GM13976 (cell line): Measurements from ENCODE around the gene CXADR.

Source experiments
- DNase-seq: peaks from one replicate; pipeline ENCODE4 v3.0.0; 2012; ENCODE audit warnings: low spot score
- in situ Hi-C: fragments of 300-500 bp; cut with MboI; formaldehyde crosslinking; loops from one replicate; pipeline ENCODE4 v1.12.0; 2022; ENCODE audit warnings: low sequenced_read_pairs, mixed read lengths, inconsistent platforms; ENCODE audit not compliant: unreplicated experiment
- TF ChIP-seq, protein P1 (sequence below): IDR thresholded peaks from 2 replicates; pipeline ENCODE4 v1.5.1; 2012; ENCODE audit warnings: borderline replicate concordance, mild to moderate bottlenecking; ENCODE audit not compliant: insufficient read depth; ENCODE audit errors: extremely low read depth, missing control alignments, control extremely low read depth

CXADR gene

DNA sequence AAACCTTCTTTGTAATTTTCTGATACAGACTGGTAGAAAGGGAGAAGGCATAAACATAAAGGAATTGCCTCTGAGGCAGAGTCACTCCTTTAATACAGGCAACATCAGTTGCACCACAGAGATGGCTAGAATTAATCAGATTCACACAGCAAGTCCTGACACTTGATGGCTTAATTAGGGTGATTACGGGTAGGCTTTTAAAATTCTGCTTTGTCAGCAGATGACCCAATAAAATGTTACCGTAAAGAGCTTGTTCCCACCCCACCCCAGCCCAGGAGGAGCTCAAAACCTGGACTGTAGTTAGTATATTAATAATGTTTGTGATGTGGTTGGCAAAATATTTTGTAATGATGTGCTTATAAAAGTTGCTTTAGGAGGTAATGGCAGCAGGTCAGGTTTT, 109.2 kb downstream of the CXADR start:
- no peak for DNase-seq
- in situ Hi-C loops, result no loop called here
- TF ChIP-seq, protein P1, sequence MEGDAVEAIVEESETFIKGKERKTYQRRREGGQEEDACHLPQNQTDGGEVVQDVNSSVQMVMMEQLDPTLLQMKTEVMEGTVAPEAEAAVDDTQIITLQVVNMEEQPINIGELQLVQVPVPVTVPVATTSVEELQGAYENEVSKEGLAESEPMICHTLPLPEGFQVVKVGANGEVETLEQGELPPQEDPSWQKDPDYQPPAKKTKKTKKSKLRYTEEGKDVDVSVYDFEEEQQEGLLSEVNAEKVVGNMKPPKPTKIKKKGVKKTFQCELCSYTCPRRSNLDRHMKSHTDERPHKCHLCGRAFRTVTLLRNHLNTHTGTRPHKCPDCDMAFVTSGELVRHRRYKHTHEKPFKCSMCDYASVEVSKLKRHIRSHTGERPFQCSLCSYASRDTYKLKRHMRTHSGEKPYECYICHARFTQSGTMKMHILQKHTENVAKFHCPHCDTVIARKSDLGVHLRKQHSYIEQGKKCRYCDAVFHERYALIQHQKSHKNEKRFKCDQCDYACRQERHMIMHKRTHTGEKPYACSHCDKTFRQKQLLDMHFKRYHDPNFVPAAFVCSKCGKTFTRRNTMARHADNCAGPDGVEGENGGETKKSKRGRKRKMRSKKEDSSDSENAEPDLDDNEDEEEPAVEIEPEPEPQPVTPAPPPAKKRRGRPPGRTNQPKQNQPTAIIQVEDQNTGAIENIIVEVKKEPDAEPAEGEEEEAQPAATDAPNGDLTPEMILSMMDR, result no peak

DNA sequence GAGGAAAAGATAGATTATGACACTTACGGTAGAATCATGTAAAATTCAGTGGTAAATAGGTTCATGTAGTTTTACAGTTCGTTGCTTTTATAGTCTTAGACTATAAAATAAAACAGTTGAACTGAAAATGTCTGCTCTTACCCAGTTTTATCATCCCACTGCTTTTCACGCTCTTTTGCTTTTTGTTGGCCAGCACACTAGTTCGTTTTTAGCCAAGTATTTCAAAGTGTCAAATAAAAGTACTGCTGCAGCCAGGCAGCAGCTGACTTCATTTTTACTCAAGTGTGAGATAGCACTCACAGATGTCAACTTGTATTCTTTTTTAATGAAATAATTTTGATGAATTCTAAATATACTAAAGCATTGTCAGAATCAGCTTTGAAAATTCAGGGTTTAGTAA, 118.4 kb downstream of the CXADR start:
- TF ChIP-seq, protein P1, result no peak
- no peak for DNase-seq
- in situ Hi-C loops, result no loop called here

DNA sequence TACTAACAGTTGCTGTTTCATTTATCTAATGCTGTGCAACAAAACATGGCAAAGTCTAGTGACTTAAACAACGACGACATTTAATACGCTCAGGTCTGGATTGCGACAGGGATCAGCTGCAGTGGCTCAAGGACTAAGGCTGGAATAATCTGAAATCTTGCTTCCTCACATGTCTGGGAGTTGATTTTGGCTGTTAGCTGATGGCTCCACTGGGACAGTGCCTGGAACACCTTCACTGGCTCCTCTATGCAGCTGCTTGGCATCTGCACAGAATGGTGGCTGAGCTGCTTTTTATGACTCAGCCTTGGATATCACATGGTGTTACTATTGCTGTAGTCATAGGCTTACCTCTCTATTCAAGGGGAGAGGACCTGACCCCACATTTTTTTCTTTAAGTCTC, 123.9 kb downstream of the CXADR start:
- no peak for DNase-seq
- in situ Hi-C loops, result no loop called here
- TF ChIP-seq, protein P1, result no peak

DNA sequence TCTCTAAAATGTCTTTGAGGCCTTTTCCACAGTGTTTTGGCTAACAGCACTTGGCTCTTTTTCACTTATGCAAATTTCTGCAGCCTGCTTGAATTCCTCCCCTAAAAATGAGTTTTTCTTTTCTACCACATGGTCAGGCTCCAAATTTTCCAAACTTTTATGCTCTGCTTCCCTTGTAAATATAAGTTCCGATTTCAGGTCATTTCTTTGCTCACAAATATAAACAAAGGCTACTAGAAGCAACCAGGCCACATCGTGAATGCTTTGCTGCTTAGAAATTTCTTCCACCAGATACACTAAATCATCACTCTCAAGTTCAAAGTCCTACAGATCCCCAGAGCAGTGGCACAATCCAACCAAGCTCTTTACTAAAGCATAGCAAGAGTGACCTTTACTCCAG, 128.0 kb downstream of the CXADR start:
- TF ChIP-seq, protein P1, result no peak
- no peak for DNase-seq
- in situ Hi-C loops, result no loop called here
